WI38 (cell line): ENCODE measurements around the gene SIGLEC12.
"Not testable (repeated sequence)": the region's sequence is repeated elsewhere in the genome, so short reads cannot be mapped to it uniquely, and the experiment has no call there.

Source experiments
- H3K4me3 ChIP-seq: 2 replicates; pipeline ENCODE4 v1.5.1; 2011; ENCODE audit warnings: low read depth, mild to moderate bottlenecking, control low read depth, low read length
- TF ChIP-seq, protein P1 (sequence below): IDR thresholded peaks from 2 replicates; pipeline ENCODE4 v1.5.1; 2012; ENCODE audit warnings: low read depth, mild to moderate bottlenecking, control low read depth, low read length

Gene SIGLEC12

DNA sequence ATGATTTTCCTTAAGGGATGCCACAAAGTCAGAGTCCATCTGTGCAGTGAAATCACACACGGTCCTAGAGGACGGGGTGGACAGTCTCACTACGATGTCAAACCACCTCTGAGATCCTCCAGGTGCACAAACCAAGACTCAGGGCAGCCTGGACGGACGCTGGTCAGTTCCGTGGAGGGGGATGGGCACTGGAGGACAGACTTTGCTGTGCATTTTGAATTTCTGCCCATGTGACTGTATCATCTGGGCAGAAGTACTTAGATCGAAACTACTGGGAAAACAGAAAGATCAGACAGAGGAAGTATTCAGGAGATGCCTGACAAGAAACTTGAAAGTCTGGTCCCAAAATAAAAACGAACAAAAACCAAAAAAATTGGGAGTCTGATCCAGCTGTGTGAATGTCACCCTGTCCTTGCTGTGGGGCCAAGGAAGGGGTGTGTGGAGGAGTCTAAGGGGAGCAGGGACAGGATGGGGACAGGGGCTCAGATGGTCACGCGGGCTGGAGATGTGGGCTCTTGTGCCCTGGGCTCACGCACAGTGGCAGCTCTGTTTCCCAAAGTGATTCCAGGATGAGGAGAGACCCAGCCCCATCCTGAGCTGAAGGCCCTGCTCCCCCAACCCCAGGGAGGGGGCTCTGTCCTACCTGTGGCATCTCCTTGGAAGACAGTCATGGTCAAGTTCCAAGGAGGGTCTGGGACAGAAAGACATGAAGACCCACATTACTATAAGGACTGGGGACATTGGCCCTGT is 44.9 kb downstream of the SIGLEC12 start:
- TF ChIP-seq, protein P1, sequence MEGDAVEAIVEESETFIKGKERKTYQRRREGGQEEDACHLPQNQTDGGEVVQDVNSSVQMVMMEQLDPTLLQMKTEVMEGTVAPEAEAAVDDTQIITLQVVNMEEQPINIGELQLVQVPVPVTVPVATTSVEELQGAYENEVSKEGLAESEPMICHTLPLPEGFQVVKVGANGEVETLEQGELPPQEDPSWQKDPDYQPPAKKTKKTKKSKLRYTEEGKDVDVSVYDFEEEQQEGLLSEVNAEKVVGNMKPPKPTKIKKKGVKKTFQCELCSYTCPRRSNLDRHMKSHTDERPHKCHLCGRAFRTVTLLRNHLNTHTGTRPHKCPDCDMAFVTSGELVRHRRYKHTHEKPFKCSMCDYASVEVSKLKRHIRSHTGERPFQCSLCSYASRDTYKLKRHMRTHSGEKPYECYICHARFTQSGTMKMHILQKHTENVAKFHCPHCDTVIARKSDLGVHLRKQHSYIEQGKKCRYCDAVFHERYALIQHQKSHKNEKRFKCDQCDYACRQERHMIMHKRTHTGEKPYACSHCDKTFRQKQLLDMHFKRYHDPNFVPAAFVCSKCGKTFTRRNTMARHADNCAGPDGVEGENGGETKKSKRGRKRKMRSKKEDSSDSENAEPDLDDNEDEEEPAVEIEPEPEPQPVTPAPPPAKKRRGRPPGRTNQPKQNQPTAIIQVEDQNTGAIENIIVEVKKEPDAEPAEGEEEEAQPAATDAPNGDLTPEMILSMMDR = no peak
- no peak overlapping the region for H3K4me3 ChIP-seq

DNA sequence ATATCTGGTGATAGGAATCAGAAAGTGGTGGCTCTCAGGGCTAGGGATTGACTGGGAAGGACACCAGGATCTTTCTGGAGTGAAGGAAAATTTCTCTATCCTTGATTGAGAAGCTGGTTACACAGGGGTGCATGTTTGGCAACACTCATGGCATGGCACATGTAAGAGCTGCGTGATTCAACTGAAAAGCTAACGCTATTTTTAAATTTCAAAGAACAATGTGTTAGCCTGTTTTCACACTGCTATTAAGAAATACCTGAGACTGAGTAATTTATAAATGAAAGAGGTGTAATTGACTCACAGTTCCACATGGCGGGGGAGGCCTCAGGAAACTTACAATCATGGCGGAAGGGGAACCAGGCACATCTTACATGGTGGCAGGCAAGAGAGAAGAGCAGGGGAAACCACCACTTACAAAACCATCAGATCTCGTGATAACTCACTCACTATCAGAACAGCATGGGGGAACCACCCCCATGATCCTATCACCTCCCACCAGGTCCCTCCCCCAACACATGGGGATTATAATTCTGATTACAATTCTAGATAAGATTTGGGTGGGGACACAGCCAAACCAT is 50.8 kb downstream of the SIGLEC12 start:
- H3K4me3 ChIP-seq = no peak overlapping the region
- TF ChIP-seq, protein P1 = no peak

DNA sequence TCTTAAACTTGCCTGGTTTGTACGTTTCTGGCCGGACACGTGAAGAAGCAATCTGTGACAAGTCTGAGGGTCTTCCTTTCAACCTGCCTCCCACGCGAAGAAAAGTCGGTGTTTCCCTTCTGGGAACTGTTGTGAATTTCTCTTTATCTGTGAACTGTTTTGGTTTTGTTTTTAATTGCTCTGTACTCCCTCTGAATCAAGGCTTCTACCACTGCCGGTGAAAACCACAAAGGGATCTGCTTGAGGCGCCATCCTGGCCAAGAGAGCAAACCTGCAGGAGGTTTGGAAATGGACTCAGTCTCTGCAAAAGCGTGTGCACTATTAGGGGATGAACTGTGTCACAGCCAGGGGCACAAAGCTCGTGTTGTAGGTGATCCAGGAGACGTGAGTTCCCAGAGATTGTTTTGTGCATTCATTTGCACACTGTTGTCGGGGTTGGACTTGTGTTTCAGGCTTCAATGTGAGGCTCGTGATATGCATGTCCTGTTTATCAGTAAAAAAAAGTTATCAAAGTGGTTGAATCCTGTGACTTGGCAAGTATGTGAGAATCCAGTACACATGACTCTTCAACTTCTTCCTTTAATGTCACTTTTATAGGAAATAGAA is 53.1 kb downstream of the SIGLEC12 start:
- H3K4me3 ChIP-seq = no peak overlapping the region
- TF ChIP-seq, protein P1 = no peak

DNA sequence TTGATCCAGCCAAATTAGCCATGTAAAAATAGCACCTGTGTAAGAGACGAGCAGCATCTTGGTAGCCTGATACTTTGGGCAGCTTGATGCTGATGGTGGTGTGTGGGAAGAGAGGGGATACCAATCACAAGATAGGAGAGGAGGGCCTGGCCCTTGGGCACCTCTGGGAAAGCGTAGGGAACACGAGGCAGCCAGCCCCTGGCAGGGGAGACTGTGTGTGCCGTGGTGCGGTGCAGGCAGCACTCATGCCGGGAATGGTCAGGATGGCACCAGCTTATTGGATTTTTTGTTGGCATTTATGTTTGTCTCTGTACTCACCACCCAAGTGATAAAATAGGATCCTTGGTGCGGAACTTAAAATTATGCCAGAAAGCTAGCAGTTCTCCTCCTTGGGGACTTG is 53.6 kb downstream of the SIGLEC12 start:
- H3K4me3 ChIP-seq = no peak overlapping the region
- TF ChIP-seq, protein P1 = no peak

DNA sequence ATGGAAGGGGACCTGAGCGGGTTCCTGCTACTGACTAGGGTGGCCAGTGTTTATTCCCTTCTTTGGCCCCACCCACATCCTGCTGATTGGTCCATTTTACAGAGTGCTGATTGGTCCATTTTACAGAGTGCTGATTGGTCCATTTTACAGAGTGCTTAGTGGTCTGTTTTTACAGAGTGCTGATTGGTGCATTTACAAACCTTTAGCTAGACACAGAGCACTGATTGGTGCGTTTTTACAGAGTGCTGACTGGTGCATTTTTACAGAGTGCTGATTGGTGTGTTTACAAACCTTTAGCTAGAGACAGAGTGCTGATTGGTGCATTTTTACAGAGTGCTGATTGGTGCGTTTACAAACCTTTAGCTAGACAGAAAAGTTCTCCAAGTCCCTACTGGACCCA is 54.1 kb downstream of the SIGLEC12 start:
- H3K4me3 ChIP-seq = not testable (repeated sequence)

DNA sequence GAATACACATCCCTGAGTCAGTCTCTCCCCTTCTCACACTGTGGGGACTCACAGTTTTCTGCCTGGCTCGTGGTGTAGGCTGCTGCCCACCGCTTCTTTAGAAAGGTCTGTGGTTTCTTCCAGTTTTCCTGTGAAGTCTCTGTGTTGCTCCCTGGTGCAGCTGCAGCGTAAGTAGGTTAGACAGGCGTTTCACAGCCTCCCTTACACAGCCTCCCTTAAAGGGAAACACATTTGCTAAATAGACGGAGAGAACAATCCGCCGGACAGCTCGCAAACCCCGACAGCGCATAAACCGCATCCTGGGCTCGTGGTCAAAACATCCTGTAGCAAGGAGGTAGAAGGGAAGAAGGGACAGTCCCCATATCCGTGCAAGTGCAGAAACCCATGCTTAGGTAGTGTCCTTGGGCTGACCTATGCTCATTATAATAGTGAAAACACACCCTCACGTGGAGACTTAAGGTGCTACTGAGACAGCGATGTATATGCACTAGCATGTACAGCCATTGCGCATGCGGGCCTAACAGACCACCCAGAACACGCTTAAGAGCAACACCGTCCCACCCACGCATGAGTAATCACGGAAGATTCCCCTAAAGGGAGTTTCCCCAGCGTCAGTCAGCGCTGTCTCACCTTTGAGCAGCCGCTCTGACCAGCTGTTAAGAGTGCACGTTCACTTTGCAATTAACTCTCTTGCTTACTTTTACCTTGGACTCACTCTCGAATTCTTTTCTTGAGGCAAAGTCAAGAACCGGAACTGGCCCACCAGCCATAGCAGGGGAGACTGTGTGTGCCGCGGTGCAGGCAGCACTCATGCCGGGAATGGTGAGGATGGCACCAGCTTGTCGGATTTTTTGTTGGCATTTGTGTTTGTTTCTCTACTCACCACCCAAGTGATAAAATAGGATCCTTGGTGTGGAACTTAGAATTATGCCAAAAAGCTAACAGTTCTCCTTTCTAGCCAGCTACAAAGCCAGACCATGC is 59.9 kb downstream of the SIGLEC12 start:
- no peak overlapping the region for H3K4me3 ChIP-seq
- TF ChIP-seq, protein P1 = no peak
